Fibroblast of skin of scalp (primary cell): ENCODE measurements around the gene MBNL2.
A peak's percentile ranks its signal among the peaks of the same experiment; 100 is the strongest.

Experiments
- DNase-seq: peaks from one replicate; pipeline ENCODE4 v3.0.0-alpha.2; 2013

Gene MBNL2

GRCh38 chr13:97423300-97424045 lies 201.3 kb downstream of the MBNL2 start:
- DNase-seq: no peak

DNA sequence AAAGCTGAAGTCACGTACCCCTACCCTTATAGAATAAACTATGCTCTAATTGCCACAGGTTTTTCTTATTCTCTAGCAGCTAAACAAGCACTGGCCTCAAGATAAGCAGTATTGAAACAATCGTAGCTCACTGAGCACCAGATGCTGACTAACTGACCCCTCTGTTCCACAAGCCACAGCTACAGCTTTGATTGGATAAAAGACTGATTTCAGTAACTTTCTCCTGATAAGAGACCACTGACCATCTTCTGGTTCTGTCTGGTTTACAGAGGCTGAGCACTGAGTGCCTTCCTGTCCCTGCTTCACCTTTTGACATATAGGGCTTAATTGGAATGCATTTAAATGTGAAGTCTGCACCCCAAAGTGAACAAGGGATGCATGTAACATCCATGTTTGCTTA lies 203.5 kb downstream of the MBNL2 start:
- no peak for DNase-seq

DNA sequence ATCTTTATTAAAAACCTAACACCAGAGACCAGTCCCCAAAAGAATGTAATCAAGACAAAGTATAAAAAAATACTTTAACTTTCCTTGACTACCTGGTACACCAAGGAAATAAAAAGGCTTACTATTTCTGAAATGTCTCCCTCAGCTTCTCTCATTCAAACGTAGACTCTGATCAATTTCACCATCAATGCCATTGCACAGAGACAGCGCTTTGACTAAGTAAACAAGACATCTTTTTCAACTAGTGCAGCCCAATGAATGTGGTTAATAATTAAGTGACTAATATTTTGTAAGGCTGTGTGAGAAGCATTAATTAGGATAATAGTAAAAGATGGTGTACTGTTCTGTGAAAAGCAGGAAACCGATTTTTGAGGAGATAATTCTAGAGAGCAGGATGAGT lies 204.6 kb downstream of the MBNL2 start:
- no peak for DNase-seq

GRCh38 chr13:97429681-97430081 lies 207.5 kb downstream of the MBNL2 start:
- DNase-seq: peak; percentile 61

- no peak for DNase-seq
Observed at GRCh38 chr13:97430296-97430695, 208.2 kb downstream of the MBNL2 start.

DNA sequence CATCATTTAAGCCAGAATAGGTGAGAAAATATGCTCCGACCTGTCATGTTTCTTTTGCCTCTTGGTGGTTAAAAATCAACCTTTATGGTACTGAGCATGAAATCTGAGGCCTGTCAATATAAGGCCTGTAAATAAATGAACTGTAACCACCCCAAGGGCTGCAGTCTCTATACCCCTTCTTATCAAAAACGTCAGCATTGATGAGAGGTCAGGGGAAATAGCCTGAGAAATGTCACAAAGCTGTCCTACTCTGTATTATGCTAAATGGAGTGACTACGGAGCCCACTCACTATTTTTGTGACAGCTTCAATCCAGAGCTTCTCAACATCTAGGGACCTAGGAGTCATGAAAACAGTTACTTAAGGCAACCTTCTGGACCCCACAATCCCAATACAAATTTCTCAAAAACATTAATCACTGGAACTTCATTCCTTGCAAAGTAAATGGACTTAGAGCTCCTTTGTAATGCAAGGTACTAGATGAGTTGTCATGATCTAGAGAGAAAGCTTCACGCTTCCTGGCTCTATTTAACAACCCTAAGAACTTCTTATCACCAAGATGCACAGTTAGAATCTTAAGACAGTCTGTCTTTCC lies 209.1 kb downstream of the MBNL2 start:
- DNase-seq: no peak

DNA sequence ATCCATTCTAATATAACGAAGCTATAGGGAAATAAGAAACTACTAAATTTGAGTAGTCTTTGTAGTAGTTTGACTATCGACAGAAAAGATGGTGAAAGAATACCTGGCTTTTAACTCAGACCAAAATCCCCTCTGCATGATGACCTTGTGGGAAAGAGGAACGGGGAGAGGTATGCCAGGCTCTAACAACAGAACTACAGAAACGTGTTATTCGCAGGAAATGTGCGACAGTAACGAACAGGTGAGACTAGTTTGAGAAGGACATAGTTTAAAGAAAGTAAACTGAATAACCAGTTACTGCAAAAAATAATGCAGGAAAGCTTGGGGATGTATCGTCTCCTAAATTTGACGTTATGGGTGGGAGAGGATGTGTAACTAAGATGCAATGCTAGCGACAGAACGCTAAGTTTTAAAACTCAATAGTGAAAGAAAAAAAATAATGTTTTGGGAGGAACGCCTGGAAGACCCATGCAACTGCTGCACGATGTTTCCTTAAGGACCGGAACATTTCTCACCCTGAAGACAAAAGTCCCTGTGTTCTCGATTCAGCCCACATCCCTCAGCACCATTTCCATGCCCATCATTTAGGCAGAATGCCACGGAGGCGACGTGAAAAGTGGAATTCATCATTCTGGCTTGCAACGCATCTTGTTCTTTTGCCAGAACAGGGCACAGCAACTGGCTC lies 210.2 kb downstream of the MBNL2 start:
- DNase-seq: no peak

- DNase-seq: peak; percentile 100
Observed at GRCh38 chr13:97432917-97433726, 211.0 kb downstream of the MBNL2 start.

DNA sequence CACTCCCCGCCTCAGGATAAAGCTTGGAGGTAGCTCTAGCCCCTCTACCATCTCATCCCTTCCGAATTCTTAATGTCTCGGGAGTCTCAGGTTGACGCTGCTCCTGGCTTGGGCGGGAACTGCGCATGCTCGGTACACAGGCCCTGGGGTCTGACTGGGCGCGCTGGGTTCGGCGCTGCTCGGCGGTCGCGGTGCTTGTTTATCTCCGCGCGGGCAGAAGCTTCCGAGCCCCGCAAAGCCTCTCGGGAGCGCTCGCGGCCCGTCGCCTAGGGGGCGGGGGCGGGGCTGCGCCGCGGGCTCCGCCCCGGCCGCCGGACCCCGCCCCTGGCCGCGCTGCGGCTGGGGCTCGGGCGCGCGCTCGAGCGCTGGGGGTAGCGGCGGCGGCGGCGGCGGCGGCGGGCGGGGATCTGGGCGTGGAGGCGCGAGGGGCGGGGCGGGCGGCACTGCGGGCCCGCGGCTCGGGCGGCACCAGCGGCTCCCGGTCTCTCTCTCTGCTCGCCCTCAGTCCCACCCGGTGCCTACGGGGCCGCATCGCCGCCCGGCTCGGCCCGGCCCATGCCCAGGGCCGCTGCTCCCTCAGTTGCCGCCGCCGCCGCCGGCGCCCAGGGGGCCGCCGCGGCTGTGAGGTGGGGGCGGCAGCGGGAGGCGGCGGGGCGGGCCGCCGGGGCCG lies 211.7 kb downstream of the MBNL2 start, which contains the start of gene RAP2A:
TSS of gene RAP2A (plus strand) at position 443 of the 670 bp plus-strand sequence. CDS start 302 bp downstream, outside the sequence.
- peak; percentile 94 for DNase-seq

GRCh38 chr13:97434397-97435201 lies 212.5 kb downstream of the MBNL2 start:
- DNase-seq: peak; percentile 19

GRCh38 chr13:97435323-97435722 lies 213.2 kb downstream of the MBNL2 start:
- no peak for DNase-seq

- DNase-seq: no peak
Observed at GRCh38 chr13:97435794-97436193, 213.7 kb downstream of the MBNL2 start.

GRCh38 chr13:97436845-97437244 lies 214.7 kb downstream of the MBNL2 start:
- no peak for DNase-seq

GRCh38 chr13:97437729-97438128 lies 215.6 kb downstream of the MBNL2 start:
- no peak for DNase-seq

DNA sequence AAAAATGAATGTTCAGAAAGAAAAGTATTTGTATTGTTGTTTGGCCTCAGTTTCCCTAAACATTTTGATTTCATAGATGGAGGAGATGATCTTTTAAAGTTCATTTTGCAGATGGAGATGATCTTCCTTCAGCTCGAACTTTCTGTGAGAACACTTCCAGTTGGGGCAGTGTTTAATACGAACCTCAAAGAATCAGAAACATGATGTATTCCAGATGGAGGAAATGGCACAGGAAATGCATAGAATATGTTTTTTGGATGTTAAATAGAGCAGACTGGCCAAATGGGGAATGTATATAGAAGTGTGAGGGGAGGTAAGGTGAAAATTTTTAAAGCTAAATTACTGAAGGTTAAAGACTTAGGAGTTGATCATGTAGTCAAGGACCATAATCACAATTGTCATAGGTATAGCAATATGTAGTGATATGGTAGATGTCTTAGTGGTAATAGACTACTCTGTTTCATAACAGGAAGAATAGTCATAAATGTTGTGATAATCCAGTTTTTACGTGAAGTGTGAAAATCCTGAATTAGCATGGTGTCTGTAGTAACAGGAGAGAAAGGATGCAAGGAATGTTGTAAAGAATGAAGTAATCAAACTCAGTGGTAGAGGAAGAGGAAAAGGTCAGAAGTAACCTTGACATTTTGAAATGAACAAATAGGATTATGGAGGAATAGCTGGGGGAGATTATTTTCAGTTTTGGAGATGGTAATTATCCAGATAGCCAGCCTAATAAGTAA lies 216.9 kb downstream of the MBNL2 start:
- peak; percentile 17 for DNase-seq

DNA sequence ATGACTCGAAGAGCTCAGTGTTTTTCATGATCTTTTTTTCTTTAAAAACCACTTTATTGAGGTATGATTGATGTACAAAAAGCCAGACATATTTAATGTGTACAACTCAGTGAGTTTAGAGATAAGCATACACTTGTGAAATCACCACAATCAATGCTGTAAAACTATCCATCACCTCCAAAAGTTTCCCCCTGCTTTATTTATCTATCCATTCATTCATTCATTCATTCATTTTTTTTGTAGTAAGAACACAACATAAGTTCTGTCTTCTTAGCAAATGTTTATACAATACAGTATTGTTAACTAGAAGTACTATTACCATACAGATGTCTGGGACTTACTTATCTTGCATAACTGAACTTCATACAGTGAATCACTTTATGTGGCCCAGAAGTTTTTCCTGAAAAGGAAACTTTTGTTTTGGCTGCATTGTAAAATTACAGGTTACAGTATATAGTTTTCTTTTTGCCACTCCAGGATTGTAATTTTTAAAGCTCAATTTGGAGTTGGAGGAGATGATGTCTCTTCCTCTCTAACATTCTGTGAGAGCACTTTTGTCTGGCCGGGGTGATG lies 218.6 kb downstream of the MBNL2 start:
- no peak for DNase-seq

GRCh38 chr13:97441368-97441767 lies 219.2 kb downstream of the MBNL2 start:
- no peak for DNase-seq
